Omental fat pad (tissue), 4 donors: ENCODE results near the gene TIPRL. TPM values are rescaled to one million over a fixed set of nuclear protein-coding genes. Genes with fewer than 3 reads are reported as not detected.
"Not testable (repeated sequence)": the region's sequence is repeated elsewhere in the genome, so short reads cannot be mapped to it uniquely, and the experiment has no call there.

Experiments used
- ATAC-seq: fragments of 150-250 bp; one replicate; pipeline ENCODE4 v1.9.1; 2016; ENCODE audit warnings: mild to moderate bottlenecking, moderate library complexity; ENCODE audit not compliant: low FRiP score
- DNase-seq: peaks from one replicate; pipeline ENCODE4 v3.0.0-alpha.2; 2019; ENCODE audit warnings: low spot score
- total RNA-seq, 4 donors: library from RNA; depleted of rRNA; stranded (reverse); fragments of >200 nt; gene quantifications; one replicate each; pipeline ENCODE4 v1.1.0, GENCODE V29; 2016
- TF ChIP-seq, protein P1 (sequence below), 3 donors: fragments of 450-650 bp; IDR thresholded peaks; one replicate each; pipeline ENCODE4 v1.5.1; 2016 to 2017; ENCODE audit warnings: antibody characterized with exemption in 3 of 3, mild to moderate bottlenecking in 3 of 3, moderate library complexity in 2 of 3

Gene TIPRL
- total RNA-seq, 4 donors from 2014 or later, result 18.6 to 30.0 (median 19.8) TPM

DNA sequence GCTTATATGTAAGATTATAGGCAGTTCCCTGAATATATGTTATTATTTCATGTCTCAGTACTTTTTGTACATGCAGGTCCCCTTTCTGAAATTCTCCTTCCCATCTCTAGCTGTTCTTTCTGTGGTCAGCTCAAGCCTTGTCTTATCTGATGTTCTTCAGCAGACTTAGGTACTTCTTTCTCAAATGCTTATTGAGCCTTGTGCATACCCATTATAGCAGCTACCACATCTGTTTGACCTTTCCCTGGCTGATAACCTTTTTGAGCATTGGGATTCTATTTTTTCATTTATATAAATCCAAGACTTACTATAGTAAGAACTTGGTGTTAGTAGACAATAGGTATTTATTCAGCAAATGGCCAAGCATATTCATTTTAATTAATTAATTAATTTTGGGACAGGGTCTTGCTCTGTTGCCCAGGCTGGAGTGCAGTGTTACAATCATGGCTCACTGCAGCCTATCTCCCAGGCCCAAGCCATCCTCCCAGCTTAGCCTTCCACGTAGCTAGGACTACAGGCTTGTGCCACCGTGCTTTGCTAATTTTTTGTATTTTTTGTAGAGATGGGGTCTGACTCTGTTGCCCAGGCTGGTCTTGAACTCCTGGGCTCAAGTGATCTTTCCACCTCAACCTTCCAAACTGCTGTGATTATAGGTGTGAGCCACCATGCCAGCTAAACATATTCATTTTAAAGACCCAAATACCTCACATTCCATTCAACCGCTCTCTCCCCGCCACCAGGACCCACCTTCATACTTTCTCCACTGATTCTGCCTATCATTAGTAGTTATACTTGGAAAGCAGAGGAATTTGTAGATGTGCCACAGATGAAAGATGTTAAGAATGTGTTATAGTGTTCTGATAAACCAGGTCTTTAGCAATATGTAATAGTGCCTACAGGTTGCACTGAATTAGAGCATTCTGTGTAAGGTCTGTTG lies 16.7 kb downstream of the TIPRL start:
- ATAC-seq (no peak), DNase-seq (no peak)
- TF ChIP-seq, protein P1, sequence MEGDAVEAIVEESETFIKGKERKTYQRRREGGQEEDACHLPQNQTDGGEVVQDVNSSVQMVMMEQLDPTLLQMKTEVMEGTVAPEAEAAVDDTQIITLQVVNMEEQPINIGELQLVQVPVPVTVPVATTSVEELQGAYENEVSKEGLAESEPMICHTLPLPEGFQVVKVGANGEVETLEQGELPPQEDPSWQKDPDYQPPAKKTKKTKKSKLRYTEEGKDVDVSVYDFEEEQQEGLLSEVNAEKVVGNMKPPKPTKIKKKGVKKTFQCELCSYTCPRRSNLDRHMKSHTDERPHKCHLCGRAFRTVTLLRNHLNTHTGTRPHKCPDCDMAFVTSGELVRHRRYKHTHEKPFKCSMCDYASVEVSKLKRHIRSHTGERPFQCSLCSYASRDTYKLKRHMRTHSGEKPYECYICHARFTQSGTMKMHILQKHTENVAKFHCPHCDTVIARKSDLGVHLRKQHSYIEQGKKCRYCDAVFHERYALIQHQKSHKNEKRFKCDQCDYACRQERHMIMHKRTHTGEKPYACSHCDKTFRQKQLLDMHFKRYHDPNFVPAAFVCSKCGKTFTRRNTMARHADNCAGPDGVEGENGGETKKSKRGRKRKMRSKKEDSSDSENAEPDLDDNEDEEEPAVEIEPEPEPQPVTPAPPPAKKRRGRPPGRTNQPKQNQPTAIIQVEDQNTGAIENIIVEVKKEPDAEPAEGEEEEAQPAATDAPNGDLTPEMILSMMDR (IDR thresholded peaks at IDR 0.05), result no peak

DNA sequence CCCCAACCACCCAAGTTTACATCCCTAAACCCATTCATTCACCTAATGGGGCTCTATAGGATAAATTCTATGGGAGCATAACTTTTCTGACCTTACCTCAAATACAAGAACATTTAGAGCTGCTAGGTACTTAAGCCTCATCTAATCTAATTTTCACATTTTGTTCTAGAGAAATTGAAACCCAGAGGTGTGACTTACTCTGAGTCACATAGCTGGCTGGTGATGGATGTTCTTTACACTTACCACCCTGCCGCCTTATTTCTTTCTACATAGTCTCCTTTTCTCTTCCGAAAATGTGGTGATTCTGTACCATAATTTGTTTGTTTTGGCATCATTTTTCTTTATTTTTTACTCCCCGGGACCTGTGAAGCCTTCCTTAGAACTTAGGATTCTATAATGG lies 20.3 kb downstream of the TIPRL start:
- TF ChIP-seq, protein P1 (IDR thresholded peaks at IDR 0.05), result no peak
- DNase-seq (no peak), ATAC-seq (no peak)

DNA sequence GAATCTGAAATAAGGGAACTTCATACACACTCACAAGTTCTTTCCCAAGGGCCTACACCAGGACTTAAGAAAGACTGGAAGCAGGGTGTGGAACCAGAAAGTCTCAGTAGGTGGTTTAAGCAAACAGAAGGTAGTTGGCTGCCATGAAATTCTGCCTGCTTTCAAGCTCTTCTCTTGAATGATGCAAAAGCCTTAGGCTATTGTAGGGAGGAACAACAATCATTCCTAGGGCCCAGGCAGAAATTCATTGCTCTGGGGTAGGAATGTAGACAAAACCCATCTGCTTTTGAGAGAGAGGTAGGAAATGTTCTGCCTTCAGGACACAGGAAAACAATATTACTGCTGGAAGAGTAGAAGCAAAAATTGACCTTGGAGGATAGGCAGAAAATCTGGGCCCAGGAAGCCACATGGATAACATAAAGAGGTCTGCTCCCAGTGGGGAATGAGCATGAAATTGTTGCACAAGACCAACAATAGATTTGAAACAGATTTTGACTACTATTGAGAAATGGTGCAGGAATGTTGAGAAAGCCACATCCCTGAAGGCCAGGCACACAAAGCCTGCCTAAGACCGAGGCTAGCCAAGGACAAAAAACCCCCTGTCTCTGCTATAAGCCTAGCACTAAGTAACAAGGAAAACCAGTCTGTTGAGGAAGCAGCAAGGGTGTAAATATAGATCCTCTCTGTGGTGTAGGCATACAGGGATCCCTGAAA lies 24.3 kb downstream of the TIPRL start:
- TF ChIP-seq, protein P1 (IDR thresholded peaks at IDR 0.05), result no peak
- DNase-seq, result no peak
- ATAC-seq, result no peak

DNA sequence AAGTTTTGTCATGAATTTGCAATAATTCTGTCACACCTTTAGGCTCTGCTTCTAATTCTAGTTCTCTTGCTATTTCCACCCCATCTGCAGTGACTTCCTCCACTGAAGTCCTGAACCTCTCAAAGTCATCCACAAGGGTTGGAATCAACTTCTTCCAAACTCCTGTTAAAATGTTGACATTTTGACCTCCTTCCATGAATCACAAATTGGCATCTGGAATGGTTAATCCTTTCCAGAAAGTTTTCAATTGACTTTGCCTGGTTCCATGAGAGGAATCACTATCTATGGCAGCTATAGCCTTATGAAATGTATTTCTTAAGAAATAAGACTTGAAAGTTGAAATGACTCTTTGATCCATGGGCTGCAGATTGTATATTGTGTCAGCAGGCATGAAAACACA lies 27.3 kb downstream of the TIPRL start:
- ATAC-seq (no peak), DNase-seq (no peak)
- TF ChIP-seq, protein P1 (IDR thresholded peaks at IDR 0.05), result no peak

DNA sequence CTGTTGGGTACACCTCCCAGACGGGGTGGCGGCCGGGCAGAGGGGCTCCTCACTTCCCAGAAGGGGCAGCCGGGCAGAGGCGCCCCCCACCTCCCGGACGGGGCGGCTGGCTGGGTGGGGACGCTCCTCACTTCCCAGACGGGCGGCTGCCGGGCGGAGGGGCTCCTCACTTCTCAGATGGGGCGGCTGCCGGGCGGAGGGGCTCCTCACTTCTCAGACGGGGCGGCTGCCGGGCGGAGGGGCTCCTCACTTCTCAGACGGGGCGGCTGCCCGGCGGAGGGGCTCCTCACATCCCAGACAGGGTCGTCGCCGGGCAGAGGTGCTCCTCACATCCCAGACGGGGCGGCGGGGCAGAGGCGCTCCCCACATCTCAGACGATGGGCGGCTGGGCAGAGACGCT lies 28.9 kb downstream of the TIPRL start:
- ATAC-seq, DNase-seq: not testable (repeated sequence)

DNA sequence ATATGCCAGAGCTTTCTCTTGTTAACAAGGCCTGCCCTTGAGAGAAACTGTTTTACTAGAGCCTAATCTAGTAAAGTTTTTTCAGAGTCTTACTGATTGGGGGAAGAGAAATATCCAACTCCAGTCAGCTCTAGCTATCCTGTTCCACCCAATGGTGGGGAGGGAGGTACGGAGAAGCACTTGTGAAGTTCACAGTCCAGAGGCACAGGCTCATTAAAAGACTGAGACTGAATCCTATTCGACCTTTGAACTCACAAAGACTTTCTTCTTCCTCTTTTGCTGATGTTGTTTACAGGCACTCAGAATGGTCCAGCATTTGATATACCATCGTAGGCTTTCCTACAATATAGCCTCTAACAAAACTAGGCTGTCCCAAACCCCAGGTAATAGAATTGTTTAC lies 31.6 kb downstream of the TIPRL start:
- TF ChIP-seq, protein P1 (IDR thresholded peaks at IDR 0.05), result no peak
- ATAC-seq, result no peak
- no peak for DNase-seq

DNA sequence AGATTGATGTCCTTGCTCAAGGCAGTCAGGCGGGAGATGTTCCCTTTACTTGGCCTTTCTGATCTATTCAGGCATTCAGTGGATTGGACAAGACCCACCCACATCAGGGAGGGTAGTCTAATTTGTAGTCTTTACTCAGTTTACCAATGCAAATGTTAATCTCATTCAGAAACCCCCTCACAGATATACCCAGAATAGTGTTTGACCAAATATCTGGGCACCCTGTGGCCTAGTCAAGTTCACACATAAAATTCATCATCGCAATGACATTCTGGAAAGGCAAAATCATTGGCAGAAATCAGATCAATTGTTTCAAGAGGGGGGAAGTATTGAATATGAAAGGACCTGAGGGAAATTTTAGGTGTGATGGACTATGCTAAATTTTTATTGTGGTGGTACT lies 34.6 kb downstream of the TIPRL start:
- DNase-seq (no peak), ATAC-seq (no peak)
- TF ChIP-seq, protein P1 (IDR thresholded peaks at IDR 0.05), result no peak
